GM04503 (cell line): ENCODE results near the gene FN3K.
A peak's percentile ranks its signal among the peaks of the same experiment; 100 is the strongest.

Source experiments
- DNase-seq: peaks from one replicate; pipeline ENCODE4 v3.0.0-alpha.2; 2012; ENCODE audit warnings: low read depth

The FN3K gene

DNA sequence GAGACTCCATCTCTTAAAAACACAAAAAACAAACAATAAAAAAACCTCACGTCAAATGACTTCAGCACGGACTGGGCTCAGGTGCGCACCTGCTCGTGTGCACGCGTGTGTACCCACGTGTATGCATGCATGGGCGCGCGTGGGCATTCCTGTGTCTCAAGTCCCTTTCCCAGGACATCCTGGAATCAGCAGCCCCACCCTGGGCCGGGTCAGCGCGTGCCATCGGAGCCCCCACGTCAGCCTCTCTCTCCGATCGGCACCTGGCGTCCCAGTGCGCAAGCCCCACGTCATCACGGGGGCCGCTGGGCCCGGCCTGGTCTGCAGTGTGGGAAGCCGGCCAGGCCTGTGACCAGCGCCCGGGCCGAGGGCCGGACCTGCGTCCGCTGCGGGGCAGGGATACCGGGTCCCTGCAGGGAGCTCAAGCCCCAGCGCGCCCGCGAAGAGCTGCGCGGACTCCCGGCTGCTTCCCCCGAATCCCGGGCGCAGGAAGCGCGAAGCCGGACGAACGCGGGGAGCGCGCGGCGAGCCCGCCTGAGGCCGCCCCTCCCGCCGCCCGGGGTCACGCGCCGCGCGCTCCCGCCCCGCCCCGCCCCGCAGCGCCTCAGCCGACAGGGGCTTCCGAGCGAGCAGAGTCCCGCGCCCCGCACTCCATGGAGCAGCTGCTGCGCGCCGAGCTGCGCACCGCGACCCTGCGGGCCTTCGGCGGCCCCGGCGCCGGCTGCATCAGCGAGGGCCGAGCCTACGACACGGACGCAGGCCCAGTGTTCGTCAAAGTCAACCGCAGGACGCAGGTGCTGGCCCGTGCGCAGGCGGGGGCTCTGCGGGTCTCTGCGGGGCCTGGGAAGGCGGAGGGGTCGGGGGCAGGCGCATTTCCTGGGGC is at the start of gene FN3K:
TSS of gene FN3K (plus strand) at position 629 of the 880 bp plus-strand sequence. CDS start at position 651, 22 bp downstream.
- DNase-seq: no peak

DNA sequence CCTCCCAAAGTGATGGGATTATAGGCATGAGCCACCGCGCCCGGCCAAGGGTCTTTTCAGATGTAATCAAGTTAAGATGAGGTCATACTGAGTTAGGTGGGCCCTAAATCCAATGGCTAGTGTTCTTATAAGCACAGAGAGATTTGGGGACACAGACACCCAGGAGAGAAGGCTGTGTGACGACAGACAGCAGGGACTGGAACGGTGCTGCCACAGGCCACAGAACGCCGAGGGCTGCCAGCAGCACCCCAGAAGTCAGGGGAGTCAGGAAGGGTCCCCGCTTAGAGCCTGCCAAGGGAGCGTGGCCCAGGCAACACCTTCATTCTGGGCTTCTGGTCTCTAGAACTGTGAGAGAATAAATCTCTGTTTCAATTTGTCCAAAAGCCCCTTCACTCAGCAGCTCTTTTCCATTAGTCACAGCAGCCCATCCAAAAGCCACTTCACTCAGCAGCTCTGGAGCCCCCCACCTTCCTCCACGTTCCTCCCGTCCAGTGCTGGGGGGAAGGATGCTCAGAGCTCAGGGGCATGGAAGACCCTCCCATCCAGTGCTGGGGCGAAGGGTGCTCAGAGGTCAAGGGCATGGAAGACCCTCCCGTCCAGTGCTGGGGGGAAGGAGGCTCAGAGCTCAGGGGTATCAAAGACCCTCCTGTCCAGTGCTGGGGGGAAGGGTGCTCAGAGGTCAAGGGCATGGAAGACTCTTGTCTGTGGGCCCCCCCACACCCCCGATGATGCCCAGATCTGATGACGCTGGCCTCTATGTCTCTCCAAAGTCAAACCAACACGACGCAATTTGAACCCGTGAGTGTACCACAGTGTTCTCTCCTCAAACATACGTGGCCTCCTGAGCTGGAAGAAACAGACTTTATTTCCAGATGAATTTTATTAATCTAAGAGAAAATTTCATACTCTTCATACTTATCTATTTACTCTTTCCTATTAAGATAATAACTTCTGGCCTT is 48.8 kb upstream of the FN3K start:
- no peak for DNase-seq

DNA sequence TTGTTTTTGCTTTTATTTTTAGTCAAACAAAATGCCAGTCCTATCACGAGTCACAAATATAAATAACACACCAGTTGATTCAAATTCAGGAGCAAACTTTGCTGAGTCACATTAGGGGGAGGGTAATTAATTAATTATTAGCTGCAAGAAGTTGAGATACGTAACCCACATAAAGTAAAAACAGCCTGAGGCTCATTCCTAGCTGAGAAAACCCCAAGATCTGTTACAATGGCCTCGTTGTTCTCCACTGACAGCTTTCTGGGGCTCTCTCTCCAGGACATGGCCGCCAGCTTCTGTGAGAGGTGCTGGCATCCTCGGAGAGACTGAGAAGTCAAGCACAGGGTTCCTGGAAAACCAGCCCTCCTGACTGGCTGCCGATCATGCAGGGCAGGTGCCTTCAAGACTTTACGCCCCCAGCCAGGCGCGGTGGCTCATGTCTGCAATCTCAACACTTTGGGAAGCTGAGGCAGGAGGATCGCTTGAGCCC is 48.0 kb upstream of the FN3K start:
- no peak for DNase-seq

DNA sequence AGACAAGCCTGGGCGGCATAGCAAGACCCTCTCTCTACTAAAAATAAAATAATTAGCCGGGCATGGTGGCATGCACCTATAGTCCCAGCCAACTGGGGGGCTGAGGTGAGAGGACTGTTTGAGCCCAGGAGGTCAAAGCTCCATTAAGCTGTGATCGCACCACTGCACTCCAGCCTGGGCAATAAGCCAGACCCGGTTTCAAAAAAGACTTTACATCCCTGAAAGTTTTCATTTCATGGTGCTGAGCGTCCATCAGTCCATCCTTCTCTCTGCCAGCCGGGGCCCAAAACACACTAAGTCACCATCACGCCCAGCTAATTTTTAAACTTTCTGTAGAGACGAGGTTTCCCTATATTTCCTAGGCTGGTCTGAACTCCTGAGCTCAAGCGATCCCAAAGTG is 47.5 kb upstream of the FN3K start:
- DNase-seq: no peak

DNA sequence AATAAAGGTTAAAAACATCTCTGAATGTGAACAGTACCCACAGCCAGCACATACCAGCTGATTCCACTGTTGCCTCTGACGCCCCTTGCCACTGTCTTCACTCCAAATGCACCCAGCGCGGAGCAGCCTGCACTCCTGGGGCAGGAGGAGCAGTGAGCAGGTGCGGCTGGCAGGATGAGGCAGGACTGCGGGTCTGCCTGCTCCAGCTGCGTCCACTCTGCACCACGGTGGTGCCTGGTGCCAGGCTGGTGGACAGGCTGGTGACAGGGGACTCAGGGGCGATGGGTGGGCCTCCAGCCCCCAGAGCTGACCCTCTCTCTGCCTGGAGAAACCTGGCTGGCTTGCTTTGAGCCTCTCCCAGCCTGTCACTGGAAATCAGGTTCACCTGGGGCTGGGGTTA is 46.3 kb upstream of the FN3K start:
- no peak for DNase-seq

DNA sequence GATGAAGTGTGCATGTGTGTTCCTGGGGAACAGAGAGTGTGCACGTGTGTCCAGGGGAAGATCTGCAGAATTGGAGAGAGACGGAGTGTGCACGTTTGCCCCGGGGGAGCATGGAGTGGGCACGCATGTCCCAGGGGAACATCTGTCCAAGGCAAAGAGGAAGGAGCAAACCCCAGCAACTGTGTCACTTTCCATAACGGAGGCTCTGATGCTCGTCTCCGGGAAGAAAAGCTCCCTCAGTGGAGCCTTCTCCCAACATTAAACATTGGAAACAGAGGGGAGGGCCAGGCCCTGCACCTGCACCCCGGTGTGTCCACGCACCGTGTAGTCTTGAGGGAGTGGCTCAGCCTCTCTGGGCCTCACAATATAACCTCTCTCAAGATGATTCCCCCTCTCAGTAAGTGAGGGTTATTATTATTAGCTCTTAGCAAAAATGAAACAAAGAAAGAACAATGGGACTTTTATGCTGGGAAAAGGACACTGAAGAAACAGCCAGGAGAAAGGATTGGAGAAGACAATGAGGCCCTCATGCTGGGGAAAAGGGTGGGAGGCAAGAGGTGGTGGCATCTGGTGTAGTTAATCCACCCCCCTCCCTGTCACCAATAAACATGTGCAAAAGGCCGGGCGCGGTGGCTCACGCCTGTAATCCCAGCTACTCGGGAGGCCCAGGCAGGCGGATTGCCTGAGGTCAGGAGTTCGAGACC is 44.5 kb upstream of the FN3K start:
- no peak for DNase-seq

DNA sequence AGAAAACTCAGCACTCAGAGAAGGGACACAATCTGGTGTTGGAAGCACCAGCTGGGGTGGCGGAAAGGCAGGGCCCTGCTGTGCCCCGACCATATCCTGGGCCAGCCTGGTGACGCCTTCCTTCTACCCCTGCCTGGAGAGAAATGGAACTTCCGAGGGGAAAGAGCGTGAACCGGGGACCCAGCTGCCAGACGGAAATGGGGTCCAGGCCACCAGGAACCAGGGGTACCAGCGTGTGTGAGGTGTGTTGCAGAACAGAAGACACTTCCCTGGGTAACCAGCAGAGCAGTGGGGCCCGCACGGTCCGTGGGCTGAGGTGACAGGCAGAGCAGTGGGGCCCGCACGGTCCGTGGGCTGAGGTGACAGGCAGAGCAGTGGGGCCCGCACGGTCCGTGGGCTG is 43.7 kb upstream of the FN3K start:
- no peak for DNase-seq

DNA sequence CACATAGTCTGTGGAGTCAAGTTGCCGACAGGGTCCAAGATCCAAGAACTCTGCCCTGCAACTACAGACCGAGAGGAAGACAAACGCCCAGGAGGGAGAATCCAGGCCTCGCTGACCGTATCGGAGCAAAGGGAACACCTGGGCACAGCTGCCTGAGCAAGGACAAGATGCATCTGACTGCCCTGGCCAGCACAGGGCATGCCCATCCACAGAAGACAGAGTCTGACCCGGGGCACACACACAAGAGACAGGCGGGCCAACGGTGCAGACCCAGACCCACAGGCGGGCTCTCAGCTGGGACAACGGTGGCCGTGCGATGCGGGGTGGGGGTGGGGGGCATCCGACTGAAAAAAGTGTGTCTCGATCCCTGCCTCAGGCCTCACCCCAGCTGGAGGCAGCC is 43.1 kb upstream of the FN3K start:
- no peak for DNase-seq

DNA sequence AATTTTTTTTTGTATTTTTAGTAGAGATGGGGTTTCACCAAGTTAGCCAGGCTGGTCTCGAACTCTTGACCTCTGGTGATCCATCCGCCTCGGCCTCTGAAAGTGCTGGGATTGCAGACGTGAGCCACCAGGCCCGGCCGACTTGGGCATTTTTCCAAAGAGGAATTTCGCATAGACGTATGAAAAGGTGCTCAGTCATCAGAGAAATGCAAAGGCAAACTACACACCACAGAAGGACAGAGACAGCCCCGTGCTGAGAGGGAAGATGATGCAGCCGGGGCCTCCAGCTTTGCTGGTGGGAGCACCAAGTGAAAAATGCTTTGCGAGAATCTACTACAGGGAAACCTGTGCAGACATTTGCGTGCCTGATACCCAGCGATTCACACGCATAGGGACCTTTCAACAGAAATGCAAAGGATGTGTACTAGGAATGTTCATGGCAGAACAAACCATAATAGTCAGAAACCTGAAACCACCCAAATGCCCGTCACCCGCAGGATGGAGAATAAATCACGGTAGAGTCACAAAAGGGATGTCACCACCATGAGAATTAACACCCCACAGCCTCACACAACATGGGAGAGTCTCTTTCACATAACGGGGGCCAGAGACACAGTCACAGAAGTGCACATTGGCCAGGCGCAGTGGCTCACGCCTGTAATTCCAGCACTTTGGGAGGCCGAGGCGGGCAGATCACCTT is 42.1 kb upstream of the FN3K start:
- DNase-seq: no peak

DNA sequence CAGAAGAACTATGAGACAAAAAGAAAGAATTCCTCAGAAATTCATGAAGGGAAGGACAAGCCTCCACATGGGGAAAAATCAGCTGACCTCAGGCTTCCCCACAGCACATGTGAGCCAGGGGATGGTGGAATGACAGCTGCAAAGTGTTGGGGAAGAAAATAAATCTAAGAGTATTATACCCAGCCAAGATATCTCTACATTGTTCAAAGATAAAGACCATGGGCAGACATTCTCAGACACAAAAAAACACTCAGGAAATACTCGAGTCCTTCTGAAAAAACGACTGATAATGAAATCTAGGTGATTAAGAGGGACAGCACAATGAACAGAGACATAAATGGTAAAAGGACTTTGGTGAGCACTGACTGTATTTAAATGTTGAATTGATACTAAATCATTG is 40.8 kb upstream of the FN3K start:
- no peak for DNase-seq

DNA sequence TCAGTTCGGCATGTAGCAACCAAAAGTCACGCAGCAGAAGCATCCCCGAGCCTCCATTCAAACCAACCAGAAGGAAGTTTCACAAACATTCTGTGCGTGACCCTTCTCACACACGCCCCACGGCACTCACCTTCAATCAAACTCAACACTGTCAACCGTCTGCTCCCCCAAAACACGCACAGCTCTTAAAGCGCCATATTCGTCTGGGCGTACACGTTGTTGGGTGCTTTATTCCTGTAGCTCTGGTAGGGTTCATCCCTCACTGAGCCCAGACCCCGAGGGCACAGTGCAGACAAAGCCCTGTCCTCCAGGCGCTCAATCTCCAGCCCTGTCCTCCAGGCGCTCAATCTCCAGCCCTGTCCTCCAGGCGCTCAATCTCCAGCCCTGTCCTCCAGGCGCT is 39.2 kb upstream of the FN3K start:
- DNase-seq: no peak

DNA sequence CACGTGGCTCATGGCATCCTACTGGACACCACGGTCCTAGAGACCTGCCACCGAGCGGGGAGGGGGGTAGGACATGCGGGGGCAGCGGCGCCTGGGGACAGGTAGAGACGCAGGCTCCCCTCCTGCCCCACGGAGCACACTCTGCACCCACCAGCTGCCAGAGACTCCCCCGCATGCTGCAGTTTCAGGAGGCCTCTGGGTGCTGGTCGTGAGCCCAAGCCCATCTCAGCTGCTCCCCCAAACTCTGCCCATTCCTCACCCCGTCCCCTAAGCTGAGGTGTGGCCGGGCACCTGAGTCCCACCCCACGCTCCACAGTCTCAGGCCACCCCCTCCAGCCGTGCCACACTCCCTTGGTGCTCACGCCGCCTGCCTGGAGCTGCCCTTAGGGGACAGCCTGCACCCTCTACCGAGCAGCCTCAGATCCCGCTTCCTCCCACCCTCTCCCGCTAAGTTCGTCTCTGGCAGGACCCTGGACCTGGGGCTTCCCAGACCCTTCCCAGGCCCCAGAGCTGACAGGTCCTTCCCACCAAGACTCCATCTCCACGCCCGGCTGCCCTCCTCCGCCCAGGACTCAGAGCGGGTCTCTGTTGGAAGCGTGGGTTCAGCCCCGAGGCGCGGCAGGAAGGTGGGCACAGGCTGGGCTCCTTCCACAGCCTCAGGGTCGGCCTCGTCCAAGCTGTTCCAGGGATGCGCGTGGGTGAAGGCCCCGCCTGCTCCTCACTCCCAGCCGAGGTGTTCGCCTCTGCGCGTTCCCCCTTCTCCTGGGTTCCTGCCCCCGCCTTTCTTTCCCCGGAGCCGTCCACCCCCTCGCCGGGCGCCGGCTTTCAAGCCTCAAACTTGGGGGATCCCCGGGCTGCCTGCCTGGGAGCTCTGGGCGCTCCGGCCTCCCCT is 38.3 kb upstream of the FN3K start:
- no peak for DNase-seq

DNA sequence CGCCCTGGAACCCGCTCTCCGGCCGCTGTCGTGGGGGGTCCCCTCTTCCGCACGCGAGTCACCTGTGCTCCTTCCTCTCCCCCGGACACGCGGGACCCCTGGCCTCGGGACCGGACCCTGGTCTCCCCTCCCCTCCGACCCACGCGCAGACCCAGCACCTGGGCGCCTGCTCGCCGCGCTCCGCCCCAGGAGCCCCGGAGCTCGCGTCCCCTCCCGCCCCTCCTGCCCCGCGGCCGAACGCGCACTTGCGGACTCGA is 37.7 kb upstream of the FN3K start:
- no peak for DNase-seq

DNA sequence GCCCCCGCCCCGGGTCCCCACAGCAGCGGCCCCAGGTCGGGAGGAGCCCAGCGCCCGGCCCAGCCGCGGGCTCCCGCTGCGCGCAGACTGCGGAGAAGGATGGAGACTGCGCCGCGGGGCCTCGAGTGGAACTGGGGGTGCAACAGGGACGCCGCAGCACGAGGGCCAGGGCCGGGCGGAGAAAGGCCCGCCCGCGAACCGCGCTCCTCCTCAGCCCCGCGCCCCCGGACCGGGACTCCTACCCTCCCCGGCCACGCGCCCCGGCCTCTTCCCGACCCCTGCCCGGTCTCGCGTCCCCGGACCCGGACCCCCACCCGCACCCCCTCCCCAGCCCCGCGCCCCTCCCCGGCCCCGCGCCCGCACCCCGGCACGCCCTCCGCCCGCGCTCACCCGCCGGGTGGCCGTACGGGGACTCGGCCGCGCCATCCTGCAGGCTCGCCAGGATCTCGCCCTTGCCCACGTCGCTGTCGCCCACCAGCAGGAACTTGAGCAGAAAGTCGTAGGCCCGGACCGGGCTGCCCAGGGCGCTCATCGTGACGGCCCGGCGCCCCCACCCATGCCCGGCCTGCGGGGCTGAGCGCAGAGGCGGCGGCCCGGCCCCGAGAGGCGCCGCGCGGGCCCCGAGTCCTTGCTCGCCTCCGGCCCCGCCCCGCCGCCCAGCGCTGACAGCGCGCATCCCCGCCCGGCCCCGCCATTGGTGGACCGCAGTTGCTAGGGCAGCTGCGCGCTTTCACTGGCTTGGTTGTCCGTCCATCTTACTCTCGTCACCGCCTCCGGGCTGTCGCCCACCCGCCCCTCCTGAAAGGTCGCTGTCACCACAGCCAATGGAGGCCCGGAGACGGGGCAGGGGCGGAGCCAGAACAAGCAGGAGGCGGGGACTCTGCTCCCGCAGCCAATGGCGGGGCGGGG is 37.1 kb upstream of the FN3K start, which contains the start of gene RAB40B:
TSS of gene RAB40B (minus strand) at position 634 of the 909 bp plus-strand sequence. CDS start at position 532, 102 bp downstream.
- DNase-seq: peak; percentile 77

DNA sequence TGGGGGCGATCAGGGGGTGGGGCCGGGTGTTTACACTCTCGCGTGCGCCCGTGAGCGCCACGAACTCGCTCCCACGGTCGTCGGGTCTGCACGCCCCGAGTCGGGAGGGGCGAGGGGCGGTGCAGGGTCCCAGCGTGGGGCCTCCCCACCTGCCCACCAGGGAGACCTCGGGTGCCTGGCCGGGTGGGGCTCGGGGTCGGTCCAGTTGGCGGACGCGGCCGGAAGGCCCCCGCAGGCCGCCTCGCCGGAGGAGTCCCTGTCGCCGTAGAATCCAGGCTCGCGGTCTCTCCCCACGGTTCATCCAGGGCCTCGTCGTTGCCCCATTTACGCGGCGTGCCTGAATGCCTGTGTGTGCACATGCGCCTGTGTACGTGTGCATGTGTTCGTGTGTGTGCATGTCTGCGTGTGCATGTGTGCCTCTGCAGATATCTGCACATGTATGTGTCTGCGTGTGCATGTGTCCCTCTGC is 36.4 kb upstream of the FN3K start:
- no peak for DNase-seq

DNA sequence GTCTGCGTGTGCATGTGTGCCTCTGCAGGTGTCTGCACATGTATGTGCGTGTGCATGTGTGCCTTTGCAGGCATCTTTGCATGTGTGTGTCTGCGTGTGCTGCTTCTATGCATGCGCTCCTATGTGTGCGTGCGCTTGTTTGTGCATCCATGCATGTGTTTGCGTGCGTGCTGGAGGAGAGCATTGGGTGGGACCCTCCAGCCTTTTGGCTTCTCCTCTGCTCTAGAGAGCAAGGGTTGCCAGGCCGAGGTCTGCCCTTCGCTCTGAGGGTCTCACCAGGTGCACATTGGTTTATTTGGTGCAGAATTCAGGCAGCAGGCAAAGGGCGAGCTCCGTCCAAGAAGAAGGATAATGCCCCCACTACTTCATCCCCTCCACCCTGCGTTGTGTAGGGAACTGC is 35.9 kb upstream of the FN3K start:
- DNase-seq: no peak

DNA sequence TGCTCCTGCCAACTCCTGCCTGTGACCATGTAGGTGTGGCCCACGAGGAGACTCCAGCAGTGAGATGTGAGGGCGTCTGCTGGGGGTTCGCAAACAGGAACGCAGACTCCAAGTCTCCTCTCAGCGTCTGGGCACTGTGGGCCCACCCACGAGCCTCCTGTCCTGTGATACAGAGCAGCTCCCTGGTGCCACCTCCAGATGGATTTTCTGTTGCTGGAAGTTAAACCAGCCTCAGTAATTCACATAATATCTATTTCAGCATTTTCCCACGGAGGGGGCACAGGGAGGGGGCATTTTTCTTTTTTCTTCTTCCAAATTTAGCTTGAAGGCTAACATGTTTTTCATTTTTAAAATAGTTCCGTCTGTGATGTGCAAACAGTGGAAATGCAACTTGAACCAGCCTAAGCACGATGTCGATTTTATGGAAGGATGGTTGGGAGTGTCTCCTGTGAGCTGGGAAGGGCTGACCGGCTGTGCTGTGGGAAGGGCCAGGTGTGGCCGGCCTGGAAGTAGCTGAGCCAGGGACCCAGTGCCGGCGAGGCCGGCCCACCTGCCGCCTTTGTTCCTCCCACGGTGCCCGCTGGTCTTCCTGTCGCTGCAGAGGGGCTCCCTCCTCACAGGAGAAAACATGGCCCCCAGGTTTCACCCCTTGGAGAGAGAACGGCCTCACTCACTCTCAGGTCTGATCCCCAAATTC is 33.0 kb upstream of the FN3K start:
- no peak for DNase-seq

DNA sequence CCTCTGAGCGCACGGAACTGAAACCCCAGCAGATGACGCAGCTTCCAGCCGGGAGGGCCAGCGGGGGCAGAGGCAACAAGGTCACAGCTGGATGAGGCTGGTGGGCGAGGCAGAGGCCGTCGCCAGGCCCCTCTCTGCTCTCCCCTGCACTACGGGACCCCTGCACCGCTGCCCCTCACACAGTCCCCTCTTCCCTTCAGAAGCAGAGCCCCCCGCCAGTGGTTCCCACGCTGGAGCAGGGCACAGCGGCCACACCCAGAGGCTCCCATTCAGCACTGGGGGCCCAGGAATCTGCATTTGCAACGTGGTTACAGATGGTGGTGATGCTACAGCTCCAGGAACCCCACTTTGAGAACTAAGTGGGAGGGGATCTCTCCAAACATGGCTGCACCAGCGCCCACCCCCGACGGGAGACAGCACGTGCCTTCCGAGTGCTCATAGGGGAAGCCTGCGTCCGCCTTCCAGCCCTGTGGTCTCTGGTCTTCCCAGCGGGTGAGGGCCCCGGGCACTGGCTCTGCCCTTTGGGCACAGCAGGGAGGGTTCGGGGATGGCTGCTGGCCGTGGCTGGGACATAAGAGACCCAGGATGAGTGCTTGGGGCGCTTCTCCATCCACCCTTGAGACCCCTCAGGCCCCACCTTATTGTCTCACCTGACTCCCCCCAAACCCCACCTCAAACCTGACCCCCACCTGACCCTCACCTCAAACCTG is 32.2 kb upstream of the FN3K start:
- no peak for DNase-seq
